H1 (cell line): ENCODE results near the gene GFRA3. TPM values are rescaled to one million over a fixed set of nuclear protein-coding genes. Genes with fewer than 3 reads are reported as not detected.

Source experiments
- polyA plus RNA-seq, 7 experiments: library from polyadenylated mRNA; depleted of rRNA in 3 of 7; stranded (reverse) in 5 of 7; unstranded in 2 of 7; fragments of >200 nt in 5 of 7; fragments of 200-250 nt in 2 of 7; gene quantifications; 1 replicate in 5 of 7; 2 replicates in 1 of 7; 4 replicates in 1 of 7; pipeline versions ENCODE4 v1.2.1 to v1.2.3, GENCODE V29; 2011 to 2013; ENCODE audit warnings: missing spikeins in 2 of 7, mixed read lengths in 2 of 7
- total RNA-seq: library from RNA; stranded (reverse); fragmentation: NEBNext Ultra II Directional; extraction: Animal tissue kit (Norgen Biotek cat#: 25700); gene quantifications from 2 replicates; pipeline ENCODE4 v1.2.1, GENCODE V29; 2021
- TF ChIP-seq, protein P1 (sequence below): fragments of 300-600 bp; sonication (generic); IDR thresholded peaks from 2 replicates; pipeline ENCODE4 v1.7.1; 2012; ENCODE audit warnings: low read length, moderate library complexity, mild to moderate bottlenecking, inconsistent platforms; ENCODE audit not compliant: insufficient replicate concordance

The GFRA3 gene
- total and polyA plus RNA-seq, 2 of the 8 experiments (the other 6 are each of a cell fraction or from before 2014, with no cell fraction given) = 0.88 to 3.4 TPM

DNA sequence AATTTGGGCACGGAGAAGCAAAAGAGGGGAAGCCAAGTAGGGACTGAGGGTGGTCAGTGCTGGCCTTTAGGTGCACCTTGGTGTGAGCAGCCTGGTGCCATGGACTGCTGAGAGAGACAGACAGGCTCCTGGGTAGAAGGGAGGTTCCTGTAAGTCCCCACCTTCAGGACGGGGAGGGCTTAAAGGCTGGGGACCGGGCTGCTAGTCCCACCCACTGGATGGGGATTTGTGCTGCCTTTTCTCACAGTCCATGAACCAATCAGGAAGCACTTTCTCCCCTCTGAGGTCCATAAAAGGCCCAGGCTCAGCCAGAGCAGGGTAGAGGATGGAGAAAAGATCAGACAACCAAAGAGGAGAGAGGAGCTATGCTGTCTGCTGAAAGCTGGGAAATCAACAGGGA is 41.9 kb upstream of the GFRA3 start (continued):
- TF ChIP-seq, protein P1, sequence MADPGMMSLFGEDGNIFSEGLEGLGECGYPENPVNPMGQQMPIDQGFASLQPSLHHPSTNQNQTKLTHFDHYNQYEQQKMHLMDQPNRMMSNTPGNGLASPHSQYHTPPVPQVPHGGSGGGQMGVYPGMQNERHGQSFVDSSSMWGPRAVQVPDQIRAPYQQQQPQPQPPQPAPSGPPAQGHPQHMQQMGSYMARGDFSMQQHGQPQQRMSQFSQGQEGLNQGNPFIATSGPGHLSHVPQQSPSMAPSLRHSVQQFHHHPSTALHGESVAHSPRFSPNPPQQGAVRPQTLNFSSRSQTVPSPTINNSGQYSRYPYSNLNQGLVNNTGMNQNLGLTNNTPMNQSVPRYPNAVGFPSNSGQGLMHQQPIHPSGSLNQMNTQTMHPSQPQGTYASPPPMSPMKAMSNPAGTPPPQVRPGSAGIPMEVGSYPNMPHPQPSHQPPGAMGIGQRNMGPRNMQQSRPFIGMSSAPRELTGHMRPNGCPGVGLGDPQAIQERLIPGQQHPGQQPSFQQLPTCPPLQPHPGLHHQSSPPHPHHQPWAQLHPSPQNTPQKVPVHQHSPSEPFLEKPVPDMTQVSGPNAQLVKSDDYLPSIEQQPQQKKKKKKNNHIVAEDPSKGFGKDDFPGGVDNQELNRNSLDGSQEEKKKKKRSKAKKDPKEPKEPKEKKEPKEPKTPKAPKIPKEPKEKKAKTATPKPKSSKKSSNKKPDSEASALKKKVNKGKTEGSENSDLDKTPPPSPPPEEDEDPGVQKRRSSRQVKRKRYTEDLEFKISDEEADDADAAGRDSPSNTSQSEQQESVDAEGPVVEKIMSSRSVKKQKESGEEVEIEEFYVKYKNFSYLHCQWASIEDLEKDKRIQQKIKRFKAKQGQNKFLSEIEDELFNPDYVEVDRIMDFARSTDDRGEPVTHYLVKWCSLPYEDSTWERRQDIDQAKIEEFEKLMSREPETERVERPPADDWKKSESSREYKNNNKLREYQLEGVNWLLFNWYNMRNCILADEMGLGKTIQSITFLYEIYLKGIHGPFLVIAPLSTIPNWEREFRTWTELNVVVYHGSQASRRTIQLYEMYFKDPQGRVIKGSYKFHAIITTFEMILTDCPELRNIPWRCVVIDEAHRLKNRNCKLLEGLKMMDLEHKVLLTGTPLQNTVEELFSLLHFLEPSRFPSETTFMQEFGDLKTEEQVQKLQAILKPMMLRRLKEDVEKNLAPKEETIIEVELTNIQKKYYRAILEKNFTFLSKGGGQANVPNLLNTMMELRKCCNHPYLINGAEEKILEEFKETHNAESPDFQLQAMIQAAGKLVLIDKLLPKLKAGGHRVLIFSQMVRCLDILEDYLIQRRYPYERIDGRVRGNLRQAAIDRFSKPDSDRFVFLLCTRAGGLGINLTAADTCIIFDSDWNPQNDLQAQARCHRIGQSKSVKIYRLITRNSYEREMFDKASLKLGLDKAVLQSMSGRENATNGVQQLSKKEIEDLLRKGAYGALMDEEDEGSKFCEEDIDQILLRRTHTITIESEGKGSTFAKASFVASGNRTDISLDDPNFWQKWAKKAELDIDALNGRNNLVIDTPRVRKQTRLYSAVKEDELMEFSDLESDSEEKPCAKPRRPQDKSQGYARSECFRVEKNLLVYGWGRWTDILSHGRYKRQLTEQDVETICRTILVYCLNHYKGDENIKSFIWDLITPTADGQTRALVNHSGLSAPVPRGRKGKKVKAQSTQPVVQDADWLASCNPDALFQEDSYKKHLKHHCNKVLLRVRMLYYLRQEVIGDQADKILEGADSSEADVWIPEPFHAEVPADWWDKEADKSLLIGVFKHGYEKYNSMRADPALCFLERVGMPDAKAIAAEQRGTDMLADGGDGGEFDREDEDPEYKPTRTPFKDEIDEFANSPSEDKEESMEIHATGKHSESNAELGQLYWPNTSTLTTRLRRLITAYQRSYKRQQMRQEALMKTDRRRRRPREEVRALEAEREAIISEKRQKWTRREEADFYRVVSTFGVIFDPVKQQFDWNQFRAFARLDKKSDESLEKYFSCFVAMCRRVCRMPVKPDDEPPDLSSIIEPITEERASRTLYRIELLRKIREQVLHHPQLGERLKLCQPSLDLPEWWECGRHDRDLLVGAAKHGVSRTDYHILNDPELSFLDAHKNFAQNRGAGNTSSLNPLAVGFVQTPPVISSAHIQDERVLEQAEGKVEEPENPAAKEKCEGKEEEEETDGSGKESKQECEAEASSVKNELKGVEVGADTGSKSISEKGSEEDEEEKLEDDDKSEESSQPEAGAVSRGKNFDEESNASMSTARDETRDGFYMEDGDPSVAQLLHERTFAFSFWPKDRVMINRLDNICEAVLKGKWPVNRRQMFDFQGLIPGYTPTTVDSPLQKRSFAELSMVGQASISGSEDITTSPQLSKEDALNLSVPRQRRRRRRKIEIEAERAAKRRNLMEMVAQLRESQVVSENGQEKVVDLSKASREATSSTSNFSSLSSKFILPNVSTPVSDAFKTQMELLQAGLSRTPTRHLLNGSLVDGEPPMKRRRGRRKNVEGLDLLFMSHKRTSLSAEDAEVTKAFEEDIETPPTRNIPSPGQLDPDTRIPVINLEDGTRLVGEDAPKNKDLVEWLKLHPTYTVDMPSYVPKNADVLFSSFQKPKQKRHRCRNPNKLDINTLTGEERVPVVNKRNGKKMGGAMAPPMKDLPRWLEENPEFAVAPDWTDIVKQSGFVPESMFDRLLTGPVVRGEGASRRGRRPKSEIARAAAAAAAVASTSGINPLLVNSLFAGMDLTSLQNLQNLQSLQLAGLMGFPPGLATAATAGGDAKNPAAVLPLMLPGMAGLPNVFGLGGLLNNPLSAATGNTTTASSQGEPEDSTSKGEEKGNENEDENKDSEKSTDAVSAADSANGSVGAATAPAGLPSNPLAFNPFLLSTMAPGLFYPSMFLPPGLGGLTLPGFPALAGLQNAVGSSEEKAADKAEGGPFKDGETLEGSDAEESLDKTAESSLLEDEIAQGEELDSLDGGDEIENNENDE = no peak
